GM06990 (cell line): ENCODE results near the gene ZNF593OS.
A peak's percentile ranks its signal among the peaks of the same experiment; 100 is the strongest.

ENCODE experiments used
- DNase-seq: peaks from one replicate; pipeline ENCODE4 v3.0.0-alpha.2; 2011; ENCODE audit not compliant: insufficient read length; ENCODE audit errors: extremely low read depth
- H3K27me3 ChIP-seq: replicated peaks from 2 replicates; pipeline ENCODE4 v1.6.0; 2011; ENCODE audit warnings: low read length; ENCODE audit not compliant: control insufficient read depth, insufficient read depth
- H3K36me3 ChIP-seq: 2 replicates; pipeline ENCODE4 v1.5.1; 2011; ENCODE audit warnings: low read length; ENCODE audit not compliant: control insufficient read depth, insufficient read depth
- H3K4me3 ChIP-seq: replicated peaks from 2 replicates; pipeline ENCODE4 v1.5.1; 2011; ENCODE audit warnings: low read depth, mild to moderate bottlenecking, control low read depth, low read length
- TF ChIP-seq, protein P1 (sequence below): IDR thresholded peaks from 2 replicates; pipeline ENCODE4 v1.5.1; 2011; ENCODE audit warnings: low read length, control low read depth, mild to moderate bottlenecking, inconsistent platforms; ENCODE audit not compliant: insufficient read depth, poor library complexity, severe bottlenecking

The ZNF593OS gene

DNA sequence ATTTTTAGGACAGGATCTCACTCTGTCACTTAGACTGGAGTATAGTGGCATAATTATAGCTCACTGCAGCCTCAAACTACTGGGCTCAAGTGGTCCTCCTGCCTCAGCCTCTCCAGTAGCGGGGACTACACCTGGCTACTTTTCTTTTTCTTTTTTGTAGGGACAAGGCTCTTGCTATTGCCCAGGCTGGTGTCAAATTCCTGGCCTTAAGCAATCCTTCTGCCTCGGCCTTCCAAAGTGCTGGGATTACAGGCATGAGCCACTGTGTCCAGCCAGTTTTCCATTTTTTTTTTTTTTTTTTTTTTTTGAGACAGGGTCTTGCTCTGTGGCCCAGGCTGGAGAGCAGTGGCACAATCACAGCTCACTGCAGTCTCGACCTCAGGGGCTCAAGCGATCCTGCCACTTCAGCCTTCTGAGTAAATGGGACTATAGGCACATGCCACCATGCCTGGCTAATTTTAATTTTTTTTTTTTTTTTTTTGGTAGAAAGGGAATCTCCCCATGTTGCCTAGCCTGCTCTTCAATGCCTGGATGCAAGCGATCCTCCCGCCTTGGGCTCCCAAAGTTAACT, 41.8 kb upstream of the ZNF593OS start:
- DNase-seq: no peak
- no peak overlapping the region for H3K4me3 ChIP-seq
- no peaks in the 10 kb centered on the region; the same call in 1 of the 2 replicates for H3K27me3 ChIP-seq
- TF ChIP-seq, protein P1, sequence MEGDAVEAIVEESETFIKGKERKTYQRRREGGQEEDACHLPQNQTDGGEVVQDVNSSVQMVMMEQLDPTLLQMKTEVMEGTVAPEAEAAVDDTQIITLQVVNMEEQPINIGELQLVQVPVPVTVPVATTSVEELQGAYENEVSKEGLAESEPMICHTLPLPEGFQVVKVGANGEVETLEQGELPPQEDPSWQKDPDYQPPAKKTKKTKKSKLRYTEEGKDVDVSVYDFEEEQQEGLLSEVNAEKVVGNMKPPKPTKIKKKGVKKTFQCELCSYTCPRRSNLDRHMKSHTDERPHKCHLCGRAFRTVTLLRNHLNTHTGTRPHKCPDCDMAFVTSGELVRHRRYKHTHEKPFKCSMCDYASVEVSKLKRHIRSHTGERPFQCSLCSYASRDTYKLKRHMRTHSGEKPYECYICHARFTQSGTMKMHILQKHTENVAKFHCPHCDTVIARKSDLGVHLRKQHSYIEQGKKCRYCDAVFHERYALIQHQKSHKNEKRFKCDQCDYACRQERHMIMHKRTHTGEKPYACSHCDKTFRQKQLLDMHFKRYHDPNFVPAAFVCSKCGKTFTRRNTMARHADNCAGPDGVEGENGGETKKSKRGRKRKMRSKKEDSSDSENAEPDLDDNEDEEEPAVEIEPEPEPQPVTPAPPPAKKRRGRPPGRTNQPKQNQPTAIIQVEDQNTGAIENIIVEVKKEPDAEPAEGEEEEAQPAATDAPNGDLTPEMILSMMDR: no peak
- no peaks in the 10 kb centered on the region for H3K36me3 ChIP-seq

DNA sequence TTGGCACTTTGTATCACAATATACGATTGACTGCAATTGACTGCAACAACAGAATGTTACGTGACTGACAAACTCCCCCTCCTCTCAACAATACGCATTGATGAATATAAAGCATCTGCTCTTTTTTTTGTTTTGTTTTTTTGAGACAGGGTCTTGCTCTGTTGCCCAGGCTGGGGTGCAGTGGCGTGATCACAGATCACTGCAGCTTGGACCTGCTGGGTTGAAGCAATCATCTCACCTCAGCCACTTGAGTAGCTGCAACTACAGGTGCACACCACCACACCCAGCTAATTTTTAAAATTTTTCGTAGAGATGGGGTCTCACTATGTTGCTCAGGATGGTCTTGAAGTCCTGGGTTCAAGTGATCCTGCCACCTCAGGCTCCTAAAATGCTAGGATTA, 41.1 kb upstream of the ZNF593OS start:
- H3K27me3 ChIP-seq: no peaks in the 10 kb centered on the region; the same call in 1 of the 2 replicates
- H3K4me3 ChIP-seq: no peak overlapping the region
- DNase-seq: no peak
- no peaks in the 10 kb centered on the region for H3K36me3 ChIP-seq
- TF ChIP-seq, protein P1: no peak

DNA sequence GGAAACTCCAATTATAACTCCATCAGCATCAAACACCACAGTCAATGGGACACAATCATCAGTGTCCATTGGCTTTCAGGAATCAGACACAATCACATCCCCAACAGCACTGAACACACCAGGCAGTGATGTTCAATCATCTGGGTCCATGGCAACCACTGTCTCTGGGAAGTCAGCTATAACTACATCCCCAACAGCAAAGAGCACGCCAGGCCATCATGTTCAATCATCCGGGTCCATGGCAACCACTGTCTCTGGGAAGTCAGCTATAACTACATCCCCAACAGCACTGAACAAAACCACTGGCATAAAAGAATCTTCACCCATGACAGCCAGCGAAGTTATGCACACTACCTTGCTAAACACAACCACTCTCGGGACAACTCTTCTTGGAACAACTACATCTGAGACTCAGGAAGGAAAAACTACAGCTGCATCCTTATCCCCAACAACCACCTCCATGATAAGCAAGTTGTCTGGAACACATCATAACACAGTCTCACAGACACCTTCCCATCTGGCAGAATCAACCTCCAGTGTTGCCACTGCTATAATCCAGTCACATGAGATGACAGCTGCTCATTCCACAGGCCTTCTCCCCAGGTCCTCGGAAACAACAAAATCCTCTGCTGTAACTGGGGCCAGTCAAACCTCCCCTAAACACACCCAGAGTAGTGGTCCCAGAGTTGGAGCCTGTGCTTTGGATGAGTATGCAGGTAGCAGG, 38.7 kb upstream of the ZNF593OS start:
- TF ChIP-seq, protein P1: no peak
- H3K4me3 ChIP-seq: no peak overlapping the region
- no peaks in the 10 kb centered on the region for H3K36me3 ChIP-seq
- H3K27me3 ChIP-seq: no peaks in the 10 kb centered on the region; the same call in 1 of the 2 replicates
- no peak for DNase-seq

DNA sequence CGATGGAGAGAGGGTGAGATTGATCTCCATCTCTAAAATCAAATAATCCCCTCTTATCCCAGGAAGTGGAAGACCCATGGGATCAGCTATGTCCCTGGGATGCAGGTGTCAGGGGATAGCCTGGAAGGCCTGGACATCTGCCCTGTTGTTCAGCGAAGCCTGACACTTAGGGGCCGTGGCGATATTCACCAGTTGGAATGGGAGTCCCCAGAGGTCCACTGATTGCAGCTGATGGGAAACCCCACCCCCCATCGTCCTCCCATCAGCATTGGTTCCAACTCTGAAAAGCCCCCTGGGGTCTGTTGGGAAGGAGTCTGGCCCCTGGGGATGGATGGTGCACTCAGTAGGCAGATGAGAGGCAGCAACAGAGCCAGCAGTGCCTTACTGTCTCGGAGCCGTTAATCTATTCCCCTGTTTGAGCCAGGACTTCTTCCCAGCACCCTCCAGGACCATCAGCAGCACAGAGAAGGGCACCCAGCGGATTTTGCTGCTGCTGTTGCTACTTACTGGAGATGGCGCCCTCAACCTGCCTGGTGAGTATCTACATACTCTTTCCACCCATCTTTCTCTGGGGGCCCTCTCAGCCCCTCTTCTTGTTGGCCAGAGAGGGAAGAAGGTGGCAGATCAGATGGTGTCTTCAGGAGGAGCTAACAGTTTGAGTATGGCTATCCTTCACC, 32.1 kb upstream of the ZNF593OS start:
- TF ChIP-seq, protein P1: peak; percentile 27
- H3K27me3 ChIP-seq: no peaks in the 10 kb centered on the region; the same call in 1 of the 2 replicates
- H3K36me3 ChIP-seq: no peaks in the 10 kb centered on the region
- H3K4me3 ChIP-seq: no peak overlapping the region
- no peak for DNase-seq

DNA sequence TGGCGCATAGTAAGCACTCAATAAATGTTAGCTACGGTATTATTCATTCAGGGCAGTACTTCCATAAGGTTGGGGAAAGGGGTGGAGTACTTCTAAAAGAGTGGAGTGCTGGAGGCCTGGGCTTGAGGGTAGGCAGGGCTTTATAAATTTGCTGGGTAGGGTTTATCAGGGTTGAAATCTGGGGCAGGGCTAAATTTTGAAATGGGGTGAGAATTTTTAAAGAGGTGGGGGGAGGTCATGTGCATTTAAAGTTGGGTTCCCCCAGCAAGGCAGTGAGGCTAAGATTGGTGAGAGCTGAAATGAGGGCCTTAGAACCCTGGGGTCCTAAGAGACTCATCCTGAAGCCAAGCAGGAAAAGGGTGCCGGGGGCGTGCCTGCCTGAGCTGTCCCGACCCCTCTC, 28.8 kb upstream of the ZNF593OS start:
- TF ChIP-seq, protein P1: no peak
- Histone ChIP-seq H3K27me3 (no peaks in the 10 kb centered on the region; the same call in 1 of the 2 replicates), H3K4me3 (no peak overlapping the region), H3K36me3 (no peaks in the 10 kb centered on the region)
- DNase-seq: no peak
